Activated B cell treated with CpG ODN at 0.5 μM for 24 hours (primary cell): ENCODE measurements around the gene LRRC74A. TPM values are rescaled to one million over a fixed set of nuclear protein-coding genes. Genes with fewer than 3 reads are reported as not detected.
A peak's percentile ranks its signal among the peaks of the same experiment; 100 is the strongest.

ENCODE experiments used
- ATAC-seq: fragments of 200-7000 bp; cut with Tn5 transposase; one replicate; pipeline ENCODE4 v1.10.0; 2021; ENCODE audit warnings: low read depth, mild to moderate bottlenecking, moderate library complexity
- CTCF ChIA-PET: fragments of 350-600 bp; sonication (Branson Sonifier 250); formaldehyde crosslinking; loops from one replicate; lab custom pipeline; 2021; ENCODE audit warnings: antibody characterized with exemption; lab: Charles Lee
- POLR2A ChIA-PET: fragments of 350-600 bp; sonication (Branson Sonifier 250); formaldehyde crosslinking; loops from one replicate; lab custom pipeline; 2021; ENCODE audit warnings: antibody characterized with exemption; lab: Charles Lee
- DNase-seq: peaks from one replicate; pipeline ENCODE4 v3.0.0; 2022
- H3K27ac Mint-ChIP-seq: one replicate; pipeline ENCODE4 v1.8.0; 2020; ENCODE audit warnings: mixed read lengths
- H3K27me3 Mint-ChIP-seq: one replicate; pipeline ENCODE4 v1.8.0; 2021; ENCODE audit warnings: mixed read lengths
- H3K36me3 Mint-ChIP-seq: one replicate; pipeline ENCODE4 v1.8.0; 2021; ENCODE audit warnings: low read depth, mixed read lengths
- H3K4me1 Mint-ChIP-seq: one replicate; pipeline ENCODE4 v1.8.0; 2021; ENCODE audit warnings: mixed read lengths
- H3K4me3 Mint-ChIP-seq: one replicate; pipeline ENCODE4 v1.8.0; 2020; ENCODE audit warnings: mild to moderate bottlenecking, mixed read lengths
- H3K9me3 Mint-ChIP-seq: one replicate; pipeline ENCODE4 v1.8.0; 2020; ENCODE audit warnings: mixed read lengths
- intact Hi-C: fragments of 100-400 bp; cut with micrococcal nuclease; formaldehyde crosslinking; loops from one replicate; pipeline ENCODE4 v1.15.1; 2024
- total RNA-seq: library from RNA; stranded (reverse); gene quantifications from 2 replicates; pipeline ENCODE4 v1.2.3, GENCODE V29; 2022
- TF ChIP-seq, protein P1 (sequence below): fragments of 200-600 bp; IDR thresholded peaks from one replicate; pipeline ENCODE4 v1.8.0; 2022; ENCODE audit warnings: antibody characterized with exemption, mild to moderate bottlenecking

LRRC74A gene
- total RNA-seq, 1 donor from 2014 or later, result not detected

DNA sequence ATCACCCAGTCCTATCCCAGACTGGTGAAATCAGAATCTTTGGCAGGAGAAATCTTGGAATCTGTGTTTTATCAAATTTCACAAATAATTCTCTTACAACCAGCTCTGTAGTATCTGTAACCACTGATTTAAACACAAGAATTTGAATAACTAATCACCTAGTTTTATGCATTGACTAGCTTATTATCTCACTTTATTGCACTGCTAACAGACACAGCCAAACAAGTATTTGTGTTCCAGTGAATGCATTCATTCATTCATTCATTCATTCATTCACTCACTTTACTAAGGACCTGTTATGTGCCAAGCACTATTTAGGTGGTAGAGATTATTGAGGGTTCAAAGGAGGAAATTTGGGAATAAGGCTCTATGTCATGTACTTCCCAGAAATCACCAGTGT, 16.2 kb downstream of the LRRC74A start:
- peaks cover 18% of the 10 kb centered on the region for H3K27me3 Mint-ChIP-seq
- no peak overlapping the region for H3K27ac Mint-ChIP-seq
- TF ChIP-seq, protein P1, sequence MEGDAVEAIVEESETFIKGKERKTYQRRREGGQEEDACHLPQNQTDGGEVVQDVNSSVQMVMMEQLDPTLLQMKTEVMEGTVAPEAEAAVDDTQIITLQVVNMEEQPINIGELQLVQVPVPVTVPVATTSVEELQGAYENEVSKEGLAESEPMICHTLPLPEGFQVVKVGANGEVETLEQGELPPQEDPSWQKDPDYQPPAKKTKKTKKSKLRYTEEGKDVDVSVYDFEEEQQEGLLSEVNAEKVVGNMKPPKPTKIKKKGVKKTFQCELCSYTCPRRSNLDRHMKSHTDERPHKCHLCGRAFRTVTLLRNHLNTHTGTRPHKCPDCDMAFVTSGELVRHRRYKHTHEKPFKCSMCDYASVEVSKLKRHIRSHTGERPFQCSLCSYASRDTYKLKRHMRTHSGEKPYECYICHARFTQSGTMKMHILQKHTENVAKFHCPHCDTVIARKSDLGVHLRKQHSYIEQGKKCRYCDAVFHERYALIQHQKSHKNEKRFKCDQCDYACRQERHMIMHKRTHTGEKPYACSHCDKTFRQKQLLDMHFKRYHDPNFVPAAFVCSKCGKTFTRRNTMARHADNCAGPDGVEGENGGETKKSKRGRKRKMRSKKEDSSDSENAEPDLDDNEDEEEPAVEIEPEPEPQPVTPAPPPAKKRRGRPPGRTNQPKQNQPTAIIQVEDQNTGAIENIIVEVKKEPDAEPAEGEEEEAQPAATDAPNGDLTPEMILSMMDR, result no peak
- no peak overlapping the region for H3K4me3 Mint-ChIP-seq
- intact Hi-C loops, result no loop called here
- DNase-seq (no peak), ATAC-seq (no peak)
- H3K4me1 Mint-ChIP-seq, result peaks cover 13% of the 10 kb centered on the region
- ChIA-PET CTCF (no interaction called here), POLR2A (interaction anchor here (0.6 kb wide), 2 partner anchors 9 to 128 kb away, joined by 3 to 6 read pairs; no protein-coding TSS in a partner anchor)
- no peaks in the 10 kb centered on the region for H3K9me3 Mint-ChIP-seq
- H3K36me3 Mint-ChIP-seq, result no peaks in the 10 kb centered on the region

- CTCF ChIA-PET, result no interaction called here
Observed at GRCh38 chr14:76844223-76844622, 18.0 kb downstream of the LRRC74A start.

DNA sequence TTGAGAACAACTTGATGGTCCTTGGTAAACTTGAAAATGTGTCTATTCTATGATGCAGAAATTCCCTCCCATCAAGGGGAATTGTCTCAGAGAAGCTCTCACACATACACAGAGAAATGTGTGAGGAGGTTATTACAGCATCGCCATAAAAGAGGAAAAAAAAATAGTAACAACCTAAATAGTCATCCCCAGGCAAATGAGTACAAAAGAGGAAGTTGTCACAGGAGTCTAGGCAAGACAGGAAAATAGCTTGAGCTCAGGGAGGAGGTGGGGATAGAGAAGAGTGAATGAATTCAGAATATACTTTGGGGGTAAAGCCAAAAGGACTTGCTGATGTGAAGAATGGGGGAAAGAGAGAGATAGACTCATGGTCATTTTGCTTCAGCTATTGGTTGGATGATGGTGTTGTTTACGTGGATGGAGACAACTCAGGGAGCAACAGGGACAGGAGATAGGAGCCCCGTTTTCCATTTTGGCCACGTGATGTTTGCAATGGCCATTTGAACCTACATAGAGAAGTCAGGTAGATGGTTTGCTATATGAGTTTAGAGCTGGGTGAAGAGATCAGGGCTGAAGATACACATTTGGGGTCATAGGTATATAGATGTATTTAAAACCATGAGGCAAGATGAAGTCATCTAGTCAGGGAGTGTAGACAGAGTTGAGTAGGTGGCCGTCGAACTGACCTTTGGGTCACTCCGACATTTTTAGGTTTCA, 20.3 kb downstream of the LRRC74A start:
- no peaks in the 10 kb centered on the region for H3K9me3 Mint-ChIP-seq
- ATAC-seq (no peak), DNase-seq (no peak)
- no peak overlapping the region for H3K4me3 Mint-ChIP-seq
- no peaks in the 10 kb centered on the region for H3K36me3 Mint-ChIP-seq
- TF ChIP-seq, protein P1, result no peak
- no peak overlapping the region for H3K27ac Mint-ChIP-seq
- intact Hi-C loops, result no loop called here
- H3K27me3 Mint-ChIP-seq, result peaks cover 16% of the 10 kb centered on the region
- POLR2A ChIA-PET, result no interaction called here
- CTCF ChIA-PET, result interaction anchor here (0.8 to 1.2 kb wide), 2 partner anchors 30 to 224 kb away, joined by 3 read pairs; no protein-coding TSS in a partner anchor
- H3K4me1 Mint-ChIP-seq, result peaks cover 13% of the 10 kb centered on the region

More at GRCh38 chr14:76844223-76844622, 18.0 kb downstream of the LRRC74A start:
- no peaks in the 10 kb centered on the region for H3K36me3 Mint-ChIP-seq
- peaks cover 13% of the 10 kb centered on the region for H3K4me1 Mint-ChIP-seq
- POLR2A ChIA-PET, result no interaction called here
- no peak overlapping the region for H3K27ac Mint-ChIP-seq
- no peaks in the 10 kb centered on the region for H3K9me3 Mint-ChIP-seq
- ATAC-seq (peak; percentile 68), DNase-seq (no peak)
- H3K4me3 Mint-ChIP-seq, result no peak overlapping the region
- intact Hi-C loops, result no loop called here
- H3K27me3 Mint-ChIP-seq, result peaks cover 18% of the 10 kb centered on the region
- TF ChIP-seq, protein P1, result no peak

DNA sequence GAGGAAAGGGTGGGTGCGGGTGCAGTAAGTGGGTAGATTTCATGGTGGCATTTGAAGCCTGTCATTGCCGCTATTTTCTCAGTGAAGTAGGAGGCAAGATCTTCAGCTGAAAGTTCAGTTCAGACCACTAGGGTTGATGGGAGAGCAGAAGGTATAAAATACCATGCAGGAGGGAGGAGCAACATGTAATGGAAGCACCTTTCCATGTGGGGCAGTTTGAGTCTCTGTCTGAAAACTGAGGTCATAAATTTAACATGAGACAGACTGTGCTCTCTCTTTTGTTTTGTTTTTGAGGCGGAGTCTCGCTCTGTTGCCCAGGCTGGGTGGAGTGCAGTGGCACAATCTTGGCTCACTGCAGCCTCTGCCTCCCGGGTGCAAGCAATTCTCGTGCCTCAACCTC, 22.7 kb downstream of the LRRC74A start:
- Mint-ChIP-seq H3K4me1 (peaks cover 13% of the 10 kb centered on the region), H3K4me3 (no peak overlapping the region), H3K36me3 (no peaks in the 10 kb centered on the region), H3K9me3 (no peaks in the 10 kb centered on the region), H3K27me3 (peaks cover 12% of the 10 kb centered on the region), H3K27ac (no peak overlapping the region)
- intact Hi-C loops, result no loop called here
- POLR2A ChIA-PET, result no interaction called here
- DNase-seq, result no peak
- CTCF ChIA-PET, result no interaction called here
- ATAC-seq, result no peak
- TF ChIP-seq, protein P1, result no peak

GRCh38 chr14:76855066-76855465, 28.9 kb downstream of the LRRC74A start:
- ChIA-PET POLR2A (no interaction called here), CTCF (no interaction called here)
- intact Hi-C loops, result no loop called here
- Mint-ChIP-seq H3K36me3 (no peaks in the 10 kb centered on the region), H3K4me3 (no peak overlapping the region), H3K9me3 (no peaks in the 10 kb centered on the region), H3K4me1 (no peaks in the 10 kb centered on the region), H3K27ac (no peak overlapping the region), H3K27me3 (peaks cover 17% of the 10 kb centered on the region)
- ATAC-seq (no peak), DNase-seq (no peak)
- TF ChIP-seq, protein P1, result no peak
